Trophoblast cell (in vitro differentiated cells and primary cell): ENCODE measurements around the gene DEDD.

Source experiments
- DNase-seq, 2 donors: peaks; one replicate each; pipeline ENCODE4 v3.0.0-alpha.2; 2016
- H2AFZ ChIP-seq: 2 replicates; pipeline ENCODE4 v1.6.1; 2013; ENCODE audit warnings: low read length, moderate library complexity, mild to moderate bottlenecking; ENCODE audit not compliant: insufficient read depth, poor library complexity
- H2AK5ac ChIP-seq: 2 replicates; pipeline ENCODE4 v1.6.1; 2013; ENCODE audit warnings: mild to moderate bottlenecking, low read length
- H2BK120ac ChIP-seq: 2 replicates; pipeline ENCODE4 v1.6.1; 2013; ENCODE audit warnings: low read length, mild to moderate bottlenecking, moderate library complexity; ENCODE audit not compliant: insufficient read depth, poor library complexity
- H2BK12ac ChIP-seq: 2 replicates; pipeline ENCODE4 v1.6.1; 2013; ENCODE audit warnings: mild to moderate bottlenecking, low read length, moderate library complexity
- H2BK5ac ChIP-seq: 2 replicates; pipeline ENCODE4 v1.6.1; 2013; ENCODE audit warnings: low read length, low read depth, moderate library complexity, mild to moderate bottlenecking; ENCODE audit not compliant: poor library complexity
- H3K14ac ChIP-seq: 2 replicates; pipeline ENCODE4 v1.6.1; 2013; ENCODE audit warnings: mild to moderate bottlenecking, low read length
- H3K18ac ChIP-seq: 2 replicates; pipeline ENCODE4 v1.6.1; 2013; ENCODE audit warnings: mild to moderate bottlenecking, low read length
- H3K23ac ChIP-seq: 2 replicates; pipeline ENCODE4 v1.6.1; 2013; ENCODE audit warnings: low read length
- H3K27ac ChIP-seq: 2 replicates; pipeline ENCODE4 v1.5.1; 2013; ENCODE audit warnings: low read depth, mild to moderate bottlenecking, inconsistent platforms, low read length, moderate library complexity
- H3K27me3 ChIP-seq: 2 replicates; pipeline ENCODE4 v1.6.1; 2013; ENCODE audit warnings: inconsistent platforms, mild to moderate bottlenecking, low read length, moderate library complexity; ENCODE audit not compliant: insufficient read depth
- H3K36me3 ChIP-seq, 2 experiments: 1 replicate in 1 of 2; 2 replicates in 1 of 2; pipeline ENCODE4 v1.6.1; 2013; ENCODE audit warnings: low read length in 2 of 2, mild to moderate bottlenecking in 2 of 2, moderate library complexity in 1 of 2; ENCODE audit not compliant: insufficient read depth in 2 of 2, control insufficient read depth in 1 of 2
- H3K4ac ChIP-seq: 2 replicates; pipeline ENCODE4 v1.6.1; 2013; ENCODE audit warnings: low read depth, mild to moderate bottlenecking, low read length, moderate library complexity
- H3K4me1 ChIP-seq, 2 experiments: 1 replicate in 1 of 2; 2 replicates in 1 of 2; pipeline ENCODE4 v1.6.1; 2013; ENCODE audit warnings: low read length in 2 of 2, mild to moderate bottlenecking in 2 of 2, moderate library complexity in 1 of 2; ENCODE audit not compliant: insufficient read depth in 2 of 2, control insufficient read depth in 1 of 2
- H3K4me2 ChIP-seq: 2 replicates; pipeline ENCODE4 v1.6.1; 2013; ENCODE audit warnings: inconsistent platforms, mild to moderate bottlenecking, low read length, moderate library complexity
- H3K4me3 ChIP-seq: 2 replicates; pipeline ENCODE4 v1.5.1; 2013; ENCODE audit warnings: mild to moderate bottlenecking, low read depth, low read length, inconsistent platforms
- H3K79me1 ChIP-seq: one replicate; pipeline ENCODE4 v1.6.1; 2013; ENCODE audit warnings: low read length
- H3K79me2 ChIP-seq: 2 replicates; pipeline ENCODE4 v1.6.1; 2013; ENCODE audit warnings: low read length, mild to moderate bottlenecking; ENCODE audit not compliant: control insufficient read depth, insufficient read depth, poor library complexity
- H3K9ac ChIP-seq: 2 replicates; pipeline ENCODE4 v1.6.1; 2013; ENCODE audit warnings: mild to moderate bottlenecking, low read length
- H3K9me3 ChIP-seq: 2 replicates; pipeline ENCODE4 v1.6.1; 2013; ENCODE audit warnings: low read depth, mild to moderate bottlenecking, control low read depth, inconsistent platforms, low read length; ENCODE audit not compliant: insufficient read depth
- H4K12ac ChIP-seq: 2 replicates; pipeline ENCODE4 v1.6.1; 2013; ENCODE audit warnings: low read depth, mild to moderate bottlenecking, low read length, moderate library complexity
- H4K8ac ChIP-seq: 2 replicates; pipeline ENCODE4 v1.6.1; 2013; ENCODE audit warnings: low read depth, mild to moderate bottlenecking, low read length, moderate library complexity
- H4K91ac ChIP-seq: one replicate; pipeline ENCODE4 v1.6.1; 2013; ENCODE audit warnings: low read depth, mild to moderate bottlenecking, low read length, moderate library complexity
- WGBS: extraction: QIAGEN DNeasy Blood & Tissue Kit; methylation state at CpG from one replicate; pipeline ENCODE4 v1.1.7; 2013; ENCODE audit warnings: missing lambda C conversion rate; ENCODE audit not compliant: insufficient read length, insufficient coverage; ENCODE audit errors: extremely low coverage; 5-methylcytosine and 5-hydroxymethylcytosine counted together

DEDD gene

DNA sequence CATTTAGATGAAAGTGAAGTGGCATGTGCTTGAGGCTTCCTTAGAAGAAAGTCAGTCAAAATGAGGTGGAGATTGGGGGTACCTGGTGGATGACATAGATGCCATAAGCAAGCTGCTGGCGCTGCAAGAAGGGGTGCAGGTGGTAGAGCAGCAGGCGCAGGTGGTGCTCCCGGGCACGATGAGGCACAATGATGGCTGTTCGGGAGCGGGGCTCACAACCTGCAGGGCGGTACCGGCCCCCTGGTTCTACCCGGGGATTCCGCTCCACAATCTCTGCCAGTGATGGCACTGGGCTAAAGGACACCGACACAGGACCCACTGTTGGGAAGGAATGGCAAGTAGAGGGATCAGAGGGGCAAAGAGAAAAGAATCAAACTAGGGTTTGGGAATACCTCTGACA, 42.4 kb upstream of the DEDD start:
- Histone ChIP-seq H3K4ac (no peak overlapping the region), H2BK12ac (no peak overlapping the region), H3K23ac (no peak overlapping the region), H3K27me3 (no peaks in the 10 kb centered on the region), H4K91ac (no peak overlapping the region), H4K12ac (no peak overlapping the region), H3K4me1 (peaks cover 6 to 8% of the 10 kb centered on the region in 2 experiments), H3K14ac (no peak overlapping the region), H3K4me2 (no peak overlapping the region), H2AFZ (no peak overlapping the region), H3K9ac (no peak overlapping the region), H4K8ac (no peak overlapping the region), H3K9me3 (peaks cover 2% of the 10 kb centered on the region), H2BK120ac (no peak overlapping the region), H2AK5ac (no peak overlapping the region), H3K4me3 (no peak overlapping the region), H3K79me1 (peaks cover 8% of the 10 kb centered on the region), H3K27ac (no peak overlapping the region), H3K36me3 (peaks cover 35 to 46% of the 10 kb centered on the region in 2 experiments), H3K18ac (no peak overlapping the region), H3K79me2 (peaks cover 8% of the 10 kb centered on the region), H2BK5ac (no peak overlapping the region)
- no CpG with 5 or more reads among the region's 11 CpGs for WGBS
- DNase-seq = no peak

- no peak overlapping the region for H4K8ac ChIP-seq
- DNase-seq = no peak
- H3K9ac ChIP-seq = no peak overlapping the region
- H3K4ac ChIP-seq = no peak overlapping the region
- H3K4me1 ChIP-seq = peaks cover 6 to 8% of the 10 kb centered on the region in 2 experiments
- H3K79me2 ChIP-seq = peaks cover 8% of the 10 kb centered on the region
- no peak overlapping the region for H2AFZ ChIP-seq
- H3K23ac ChIP-seq = no peak overlapping the region
- H2BK12ac ChIP-seq = no peak overlapping the region
- H3K4me3 ChIP-seq = no peak overlapping the region
- no peak overlapping the region for H3K14ac ChIP-seq
- H3K9me3 ChIP-seq = peaks cover 2% of the 10 kb centered on the region
- peaks cover 38 to 51% of the 10 kb centered on the region in 2 experiments for H3K36me3 ChIP-seq
- no peak overlapping the region for H3K18ac ChIP-seq
- H3K27ac ChIP-seq = no peak overlapping the region
- no CpG with 5 or more reads among the region's 11 CpGs for WGBS
- H3K27me3 ChIP-seq = no peaks in the 10 kb centered on the region
- no peak overlapping the region for H2BK120ac ChIP-seq
- H2BK5ac ChIP-seq = no peak overlapping the region
- no peak overlapping the region for H4K91ac ChIP-seq
- H2AK5ac ChIP-seq = no peak overlapping the region
- H3K79me1 ChIP-seq = peaks cover 8% of the 10 kb centered on the region
- no peak overlapping the region for H4K12ac ChIP-seq
- no peak overlapping the region for H3K4me2 ChIP-seq
These were observed 41.2 kb upstream of the DEDD start for GRCh38 chr1:161173711-161174110.

- Histone ChIP-seq H3K36me3 (peaks cover 38 to 51% of the 10 kb centered on the region in 2 experiments), H3K4ac (no peak overlapping the region), H4K12ac (no peak overlapping the region), H4K8ac (no peak overlapping the region), H2BK5ac (no peak overlapping the region), H2AFZ (no peak overlapping the region), H4K91ac (no peak overlapping the region), H3K27me3 (no peaks in the 10 kb centered on the region), H3K4me2 (no peak overlapping the region), H3K79me2 (peaks cover 8% of the 10 kb centered on the region), H3K4me3 (no peak overlapping the region), H3K18ac (no peak overlapping the region), H3K9ac (no peak overlapping the region), H3K27ac (no peak overlapping the region), H3K14ac (no peak overlapping the region), H2BK12ac (no peak overlapping the region), H3K79me1 (peaks cover 8% of the 10 kb centered on the region), H3K23ac (no peak overlapping the region), H2AK5ac (no peak overlapping the region), H3K4me1 (peaks cover 6 to 8% of the 10 kb centered on the region in 2 experiments), H3K9me3 (peaks cover 2% of the 10 kb centered on the region), H2BK120ac (no peak overlapping the region)
- no CpG with 5 or more reads among the region's 4 CpGs for WGBS
- peak in 1 of 2 donors; percentile 56 for DNase-seq
These were observed 40.4 kb upstream of the DEDD start for GRCh38 chr1:161172776-161173376.

GRCh38 chr1:161172349-161172748, 39.9 kb upstream of the DEDD start:
- Histone ChIP-seq H3K4ac (no peak overlapping the region), H2BK120ac (no peak overlapping the region), H3K9me3 (peaks cover 2% of the 10 kb centered on the region), H2BK5ac (no peak overlapping the region), H3K4me3 (no peak overlapping the region), H2AK5ac (no peak overlapping the region), H3K9ac (no peak overlapping the region), H3K4me2 (no peak overlapping the region), H3K36me3 (peaks cover 38 to 51% of the 10 kb centered on the region in 2 experiments), H3K27ac (no peak overlapping the region), H4K8ac (no peak overlapping the region), H3K79me1 (peaks cover 4% of the 10 kb centered on the region), H4K12ac (no peak overlapping the region), H3K4me1 (peaks cover 4 to 6% of the 10 kb centered on the region in 2 experiments), H3K14ac (no peak overlapping the region), H3K27me3 (no peaks in the 10 kb centered on the region), H3K23ac (no peak overlapping the region), H3K79me2 (peaks cover 6% of the 10 kb centered on the region), H4K91ac (no peak overlapping the region), H2AFZ (no peak overlapping the region), H2BK12ac (no peak overlapping the region), H3K18ac (no peak overlapping the region)
- DNase-seq = no peak
- no CpG with 5 or more reads among the region's 1 CpG for WGBS
